Measurements from ENCODE around the gene TPR. TPM values are rescaled to one million over a fixed set of nuclear protein-coding genes. Genes with fewer than 3 reads are reported as not detected.
"Not testable (repeated sequence)": the region's sequence is repeated elsewhere in the genome, so short reads cannot be mapped to it uniquely, and the experiment has no call there.

TPR gene
- total RNA-seq, 3 donors from 2014 or later: 76.0 to 96.7 (median 90.9) TPM

DNA sequence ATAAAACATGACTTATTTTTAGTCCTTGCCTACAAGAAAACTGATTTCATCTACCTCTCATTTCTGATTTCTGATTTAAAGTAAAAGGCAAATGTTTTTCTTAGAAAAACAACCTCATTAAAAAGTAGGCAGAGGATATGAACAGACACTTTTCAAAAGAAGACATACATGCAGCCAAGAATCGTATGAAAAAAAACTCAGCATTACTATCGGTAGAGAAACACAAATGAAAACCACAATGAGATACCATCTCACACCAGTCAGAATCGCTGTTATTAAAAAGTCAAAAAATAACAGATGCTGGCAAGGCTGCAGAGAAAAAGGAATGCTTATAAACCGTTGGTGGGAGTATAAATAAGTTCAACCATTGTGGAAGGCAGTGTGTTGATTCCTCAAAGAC is 16.8 kb upstream of the TPR start:
- no peaks in the 10 kb centered on the region for H3K27me3 ChIP-seq
- no peak for DNase-seq (ENCODE audit: low spot score in 2 of 2)
- H3K4me1 ChIP-seq: no peaks in the 10 kb centered on the region
- H3K4me3 ChIP-seq: no peak overlapping the region
- intact Hi-C loops (cut with DNase I; ENCODE audit: low total_unique reads): no loop called here
- no peak overlapping the region for H3K27ac ChIP-seq
- peaks cover 7% of the 10 kb centered on the region for H3K36me3 ChIP-seq
- H3K9me3 ChIP-seq: no peaks in the 10 kb centered on the region
- TF ChIP-seq, protein P1, sequence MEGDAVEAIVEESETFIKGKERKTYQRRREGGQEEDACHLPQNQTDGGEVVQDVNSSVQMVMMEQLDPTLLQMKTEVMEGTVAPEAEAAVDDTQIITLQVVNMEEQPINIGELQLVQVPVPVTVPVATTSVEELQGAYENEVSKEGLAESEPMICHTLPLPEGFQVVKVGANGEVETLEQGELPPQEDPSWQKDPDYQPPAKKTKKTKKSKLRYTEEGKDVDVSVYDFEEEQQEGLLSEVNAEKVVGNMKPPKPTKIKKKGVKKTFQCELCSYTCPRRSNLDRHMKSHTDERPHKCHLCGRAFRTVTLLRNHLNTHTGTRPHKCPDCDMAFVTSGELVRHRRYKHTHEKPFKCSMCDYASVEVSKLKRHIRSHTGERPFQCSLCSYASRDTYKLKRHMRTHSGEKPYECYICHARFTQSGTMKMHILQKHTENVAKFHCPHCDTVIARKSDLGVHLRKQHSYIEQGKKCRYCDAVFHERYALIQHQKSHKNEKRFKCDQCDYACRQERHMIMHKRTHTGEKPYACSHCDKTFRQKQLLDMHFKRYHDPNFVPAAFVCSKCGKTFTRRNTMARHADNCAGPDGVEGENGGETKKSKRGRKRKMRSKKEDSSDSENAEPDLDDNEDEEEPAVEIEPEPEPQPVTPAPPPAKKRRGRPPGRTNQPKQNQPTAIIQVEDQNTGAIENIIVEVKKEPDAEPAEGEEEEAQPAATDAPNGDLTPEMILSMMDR (IDR thresholded peaks at IDR 0.05): no peak
- TF ChIP-seq POLR2A (IDR thresholded peaks at IDR 0.05) (no peak), POLR2AphosphoS5 (IDR thresholded peaks at IDR 0.05) (no peak)

DNA sequence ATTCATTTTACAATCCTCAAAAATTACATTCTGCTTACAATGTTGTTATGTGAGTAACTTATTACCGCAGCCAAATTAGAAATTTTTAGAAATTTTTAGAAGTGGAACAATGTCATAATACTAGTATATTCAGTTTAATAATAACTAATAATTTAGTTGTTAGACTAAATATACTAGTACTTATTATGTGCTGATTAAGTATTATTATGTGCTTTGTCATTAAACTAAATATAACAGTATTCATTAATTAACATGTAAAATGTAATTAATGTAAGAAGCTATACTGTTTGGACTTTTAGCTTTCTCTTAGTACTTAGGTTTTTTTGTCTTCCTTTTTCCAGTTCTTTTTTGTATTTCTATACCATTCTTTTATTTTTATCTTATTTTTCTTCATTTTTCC is 15.9 kb upstream of the TPR start:
- no peak for DNase-seq (ENCODE audit: low spot score in 2 of 2)
- Histone ChIP-seq H3K4me3 (no peak overlapping the region), H3K27ac (no peak overlapping the region), H3K36me3 (peaks cover 7% of the 10 kb centered on the region), H3K9me3 (no peaks in the 10 kb centered on the region), H3K4me1 (no peaks in the 10 kb centered on the region), H3K27me3 (no peaks in the 10 kb centered on the region)
- intact Hi-C loops (cut with DNase I; ENCODE audit: low total_unique reads): no loop called here
- TF ChIP-seq, protein P1 (IDR thresholded peaks at IDR 0.05): no peak
- TF ChIP-seq POLR2A (IDR thresholded peaks at IDR 0.05) (no peak), POLR2AphosphoS5 (IDR thresholded peaks at IDR 0.05) (no peak)

DNA sequence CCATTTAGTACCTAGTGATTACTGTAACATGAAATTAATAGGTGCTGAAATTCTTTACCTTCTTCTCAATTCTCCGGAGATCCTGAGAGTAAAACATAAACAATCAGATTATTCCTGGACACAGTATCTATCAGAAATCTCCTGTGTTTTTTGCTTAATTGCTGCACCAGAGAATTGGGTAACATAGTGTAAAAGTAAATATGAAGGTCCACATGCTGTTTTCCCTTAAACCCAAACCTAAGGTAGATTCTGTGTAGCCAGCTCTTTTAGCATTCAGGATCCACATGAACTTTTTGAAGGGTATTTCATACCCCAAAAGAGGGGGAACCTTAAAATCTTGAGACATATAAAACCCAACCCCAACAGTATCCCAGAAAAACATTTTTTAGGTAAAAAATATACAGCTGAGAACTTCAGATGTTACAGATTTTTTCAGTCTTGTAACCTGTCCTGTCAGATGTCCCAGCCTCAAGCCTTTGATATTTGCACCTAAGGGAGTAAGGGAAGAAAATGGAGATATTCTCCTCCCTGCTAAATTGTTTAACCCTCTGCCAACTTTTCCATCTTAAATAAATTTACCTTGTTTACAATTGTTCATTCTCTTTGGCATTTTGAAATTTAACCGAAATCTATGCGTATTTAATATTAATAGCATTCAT is 11.8 kb upstream of the TPR start:
- no peaks in the 10 kb centered on the region for H3K4me1 ChIP-seq
- intact Hi-C loops (cut with DNase I; ENCODE audit: low total_unique reads): no loop called here
- TF ChIP-seq POLR2A (IDR thresholded peaks at IDR 0.05): no peak
- TF ChIP-seq, protein P1 (IDR thresholded peaks at IDR 0.05): no peak
- TF ChIP-seq POLR2AphosphoS5 (IDR thresholded peaks at IDR 0.05): no peak
- H3K9me3 ChIP-seq: no peaks in the 10 kb centered on the region
- H3K36me3 ChIP-seq: peaks cover 7% of the 10 kb centered on the region
- H3K27me3 ChIP-seq: no peaks in the 10 kb centered on the region
- H3K4me3 ChIP-seq: no peak overlapping the region
- H3K27ac ChIP-seq: no peak overlapping the region
- DNase-seq (ENCODE audit: low spot score in 2 of 2): no peak

DNA sequence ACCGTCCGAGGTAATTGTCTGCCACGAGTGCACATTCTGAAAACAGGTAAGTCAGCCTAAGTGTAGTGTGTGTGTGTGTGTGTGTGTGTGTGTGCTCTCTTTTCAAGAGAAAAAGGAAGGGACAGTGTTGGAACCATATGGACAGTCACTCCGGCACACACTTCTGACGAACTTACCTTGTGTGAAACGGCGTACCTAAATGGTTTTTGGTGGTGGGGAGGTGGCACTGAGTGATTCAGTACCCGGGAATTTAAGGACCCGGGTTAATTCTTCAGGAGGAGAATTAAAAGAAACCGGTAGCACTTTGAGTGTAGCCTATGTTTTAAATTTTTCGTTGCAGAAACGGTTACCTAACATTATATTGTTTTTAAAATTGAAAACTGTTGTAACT is 871 bp upstream of the TPR start:
- intact Hi-C loops (cut with DNase I; ENCODE audit: low total_unique reads): no loop called here
- Histone ChIP-seq H3K27me3 (no peaks in the 10 kb centered on the region), H3K4me1 (peaks cover 3 to 8% of the 10 kb centered on the region in 2 donors), H3K36me3 (no peaks in the 10 kb centered on the region), H3K27ac (peak overlapping the region; percentile 97 to 98), H3K4me3 (peak overlapping the region; percentile 73 to 92 (median 76)), H3K9me3 (no peaks in the 10 kb centered on the region)
- DNase-seq (ENCODE audit: low spot score in 2 of 2): no peak
- no peak for TF ChIP-seq POLR2AphosphoS5 (IDR thresholded peaks at IDR 0.05)
- TF ChIP-seq, protein P1 (IDR thresholded peaks at IDR 0.05): no peak
- TF ChIP-seq POLR2A (IDR thresholded peaks at IDR 0.05): no peak

DNA sequence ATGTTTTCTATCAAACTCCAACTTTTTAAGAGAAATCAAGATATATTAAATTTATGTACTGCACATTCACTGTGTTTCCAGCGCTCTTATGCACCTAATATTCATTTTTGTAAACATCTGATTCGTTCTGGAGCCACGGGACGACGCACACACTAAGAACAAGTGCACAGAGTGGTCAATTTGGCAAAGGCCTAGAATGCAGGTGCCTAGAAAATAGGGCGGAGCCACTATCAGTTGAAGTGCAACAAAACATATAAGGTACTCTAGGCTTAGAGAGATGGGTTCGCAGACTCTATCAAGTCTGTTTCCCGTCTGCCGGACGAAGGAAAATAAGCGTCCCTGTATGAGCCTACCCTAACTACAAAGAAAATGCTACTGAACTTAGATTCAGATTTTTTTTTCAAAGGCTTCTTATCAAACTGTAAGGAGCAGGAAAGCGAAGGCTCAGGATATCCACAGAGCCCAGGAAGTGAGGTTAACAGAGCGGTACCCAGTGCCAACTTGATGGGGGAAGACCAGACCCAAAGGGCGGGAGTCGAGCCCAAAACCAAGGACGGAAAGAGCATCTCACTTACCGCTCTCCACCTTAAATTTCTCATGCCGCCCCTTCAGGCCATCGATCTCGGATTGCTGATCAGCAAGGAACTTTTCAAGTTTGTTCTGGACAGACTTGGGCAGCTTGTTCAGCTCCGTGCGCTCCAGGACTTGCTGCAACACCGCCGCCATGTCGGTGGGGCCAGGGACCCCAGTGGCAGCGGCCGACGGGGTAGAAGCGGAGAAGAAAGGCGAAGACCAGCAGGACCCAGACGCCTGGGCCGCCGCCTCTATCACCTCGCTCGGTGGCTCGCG is 526 bp downstream of the TPR start:
- no peaks in the 10 kb centered on the region for H3K36me3 ChIP-seq
- no peaks in the 10 kb centered on the region for H3K27me3 ChIP-seq
- no peaks in the 10 kb centered on the region for H3K9me3 ChIP-seq
- H3K27ac ChIP-seq: peak overlapping the region; percentile 97 to 98
- TF ChIP-seq POLR2A (IDR thresholded peaks at IDR 0.05) (no peak), POLR2AphosphoS5 (IDR thresholded peaks at IDR 0.05) (no peak)
- TF ChIP-seq, protein P1 (IDR thresholded peaks at IDR 0.05): no peak
- intact Hi-C loops (cut with DNase I; ENCODE audit: low total_unique reads): no loop called here
- no peak for DNase-seq (ENCODE audit: low spot score in 2 of 2)
- peaks cover 3 to 8% of the 10 kb centered on the region in 2 donors for H3K4me1 ChIP-seq
- peak overlapping the region; percentile 73 to 92 (median 76) for H3K4me3 ChIP-seq

DNA sequence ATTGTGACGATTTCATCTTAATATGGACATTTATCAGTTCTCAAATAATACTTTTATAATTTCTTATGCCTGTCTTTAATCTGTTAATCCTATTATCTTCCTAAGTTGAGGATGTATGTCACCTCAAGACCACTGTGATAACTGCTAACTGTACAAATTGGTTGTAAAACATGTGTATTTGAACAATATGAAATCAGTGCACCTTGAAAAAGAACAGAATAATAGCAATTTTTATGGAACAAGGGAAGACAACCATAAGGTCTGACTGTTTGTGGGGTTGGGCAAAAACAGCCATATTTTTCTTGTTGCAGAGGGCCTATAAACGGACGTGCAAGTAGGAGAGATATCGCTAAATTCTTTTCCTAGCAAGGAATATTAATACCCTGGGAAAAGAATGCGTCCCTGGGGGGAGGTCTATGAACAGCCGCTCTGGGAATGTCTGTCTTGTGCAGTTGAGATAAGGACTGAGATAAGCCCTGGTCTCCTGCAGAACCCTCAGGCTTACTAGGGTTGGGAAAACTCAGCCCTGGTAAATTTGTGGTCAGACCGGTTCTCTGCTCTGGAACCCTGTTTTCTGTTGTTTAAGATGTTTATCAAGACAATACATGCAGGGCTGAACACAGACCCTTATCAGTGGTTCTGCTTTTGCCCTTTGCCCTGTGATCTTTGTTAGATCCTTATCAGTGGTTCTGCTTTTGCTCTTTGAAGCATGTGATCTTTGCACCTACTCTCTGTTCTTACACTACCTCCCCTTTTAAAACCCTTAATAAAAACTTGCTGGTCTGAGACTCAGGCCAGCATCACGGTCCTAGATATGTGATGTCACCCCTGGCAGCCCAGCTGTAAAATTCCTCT is 27.0 kb downstream of the TPR start:
- H3K27ac ChIP-seq; H3K27me3 ChIP-seq; H3K4me3 ChIP-seq; DNase-seq (ENCODE audit: low spot score in 2 of 2); H3K9me3 ChIP-seq; intact Hi-C loops (cut with DNase I; ENCODE audit: low total_unique reads); H3K4me1 ChIP-seq: not testable (repeated sequence)
- H3K36me3 ChIP-seq: peaks cover 20% of the 10 kb centered on the region

All from breast epithelium (tissue), 4 donors.